Subcutaneous adipose tissue (tissue), 4 donors: ENCODE measurements around the gene ZCCHC4. TPM values are rescaled to one million over a fixed set of nuclear protein-coding genes. Genes with fewer than 3 reads are reported as not detected.

Experiments
- total RNA-seq, 4 donors: library from RNA; depleted of rRNA; stranded (reverse); fragments of >200 nt; gene quantifications; one replicate each; pipeline ENCODE4 v1.1.0, GENCODE V29; 2016
- TF ChIP-seq, protein P1 (sequence below): fragments of 450-650 bp; IDR thresholded peaks from one replicate; pipeline ENCODE4 v1.5.1; 2016; ENCODE audit warnings: low read depth, mild to moderate bottlenecking, control low read depth, antibody characterized with exemption, moderate library complexity

The ZCCHC4 gene
- total RNA-seq, 4 donors from 2014 or later, result 13.2 to 16.3 (median 15.0) TPM

- TF ChIP-seq, protein P1, sequence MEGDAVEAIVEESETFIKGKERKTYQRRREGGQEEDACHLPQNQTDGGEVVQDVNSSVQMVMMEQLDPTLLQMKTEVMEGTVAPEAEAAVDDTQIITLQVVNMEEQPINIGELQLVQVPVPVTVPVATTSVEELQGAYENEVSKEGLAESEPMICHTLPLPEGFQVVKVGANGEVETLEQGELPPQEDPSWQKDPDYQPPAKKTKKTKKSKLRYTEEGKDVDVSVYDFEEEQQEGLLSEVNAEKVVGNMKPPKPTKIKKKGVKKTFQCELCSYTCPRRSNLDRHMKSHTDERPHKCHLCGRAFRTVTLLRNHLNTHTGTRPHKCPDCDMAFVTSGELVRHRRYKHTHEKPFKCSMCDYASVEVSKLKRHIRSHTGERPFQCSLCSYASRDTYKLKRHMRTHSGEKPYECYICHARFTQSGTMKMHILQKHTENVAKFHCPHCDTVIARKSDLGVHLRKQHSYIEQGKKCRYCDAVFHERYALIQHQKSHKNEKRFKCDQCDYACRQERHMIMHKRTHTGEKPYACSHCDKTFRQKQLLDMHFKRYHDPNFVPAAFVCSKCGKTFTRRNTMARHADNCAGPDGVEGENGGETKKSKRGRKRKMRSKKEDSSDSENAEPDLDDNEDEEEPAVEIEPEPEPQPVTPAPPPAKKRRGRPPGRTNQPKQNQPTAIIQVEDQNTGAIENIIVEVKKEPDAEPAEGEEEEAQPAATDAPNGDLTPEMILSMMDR, result no peak
Measured at GRCh38 chr4:25321703-25322102, 9.1 kb downstream of the ZCCHC4 start.

GRCh38 chr4:25330335-25330734, 17.8 kb downstream of the ZCCHC4 start:
- TF ChIP-seq, protein P1, result no peak

DNA sequence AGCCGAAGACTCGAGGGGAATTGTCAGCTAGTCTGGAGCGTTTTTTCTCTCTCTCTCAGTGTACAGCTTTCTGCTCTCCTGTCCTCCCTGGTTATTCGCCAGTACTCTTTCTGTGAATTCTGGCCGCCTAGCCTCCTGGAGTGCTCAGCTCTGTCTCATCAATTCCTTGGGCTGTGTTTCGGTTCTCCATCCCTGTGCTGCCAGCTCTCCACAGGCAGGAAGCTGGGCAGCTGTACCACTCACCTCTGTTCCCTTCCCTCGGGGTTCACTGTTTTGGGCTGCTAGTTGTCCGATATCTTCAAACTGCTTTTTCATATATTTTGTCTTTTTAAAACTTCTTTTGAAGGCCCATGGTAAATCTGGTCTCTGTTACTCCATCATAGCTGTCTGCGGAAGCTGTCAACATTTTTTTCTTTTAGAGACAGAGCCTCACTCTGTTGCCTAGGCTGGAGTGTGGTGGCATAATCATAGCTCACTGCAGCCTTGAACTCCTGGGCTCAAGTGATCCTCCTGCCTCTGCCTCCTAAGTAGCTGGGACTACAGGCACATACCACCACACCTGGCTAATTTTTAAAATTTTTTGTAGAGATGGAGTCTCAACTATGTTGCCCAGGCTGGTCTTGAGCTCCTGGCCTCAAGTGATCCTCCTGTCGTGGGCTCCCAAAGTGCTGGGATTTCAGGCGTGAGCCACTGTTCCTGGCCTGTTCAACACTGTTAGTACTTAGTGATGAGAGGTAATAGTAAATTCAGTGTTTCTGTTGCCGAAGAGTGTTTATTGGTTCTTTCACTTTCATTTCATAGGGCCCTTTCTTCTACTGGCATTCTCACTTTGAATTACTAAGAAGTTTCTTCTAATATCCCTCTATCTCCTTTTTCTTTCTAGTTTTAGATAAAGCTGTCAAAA, 18.6 kb downstream of the ZCCHC4 start:
- TF ChIP-seq, protein P1, result no peak

DNA sequence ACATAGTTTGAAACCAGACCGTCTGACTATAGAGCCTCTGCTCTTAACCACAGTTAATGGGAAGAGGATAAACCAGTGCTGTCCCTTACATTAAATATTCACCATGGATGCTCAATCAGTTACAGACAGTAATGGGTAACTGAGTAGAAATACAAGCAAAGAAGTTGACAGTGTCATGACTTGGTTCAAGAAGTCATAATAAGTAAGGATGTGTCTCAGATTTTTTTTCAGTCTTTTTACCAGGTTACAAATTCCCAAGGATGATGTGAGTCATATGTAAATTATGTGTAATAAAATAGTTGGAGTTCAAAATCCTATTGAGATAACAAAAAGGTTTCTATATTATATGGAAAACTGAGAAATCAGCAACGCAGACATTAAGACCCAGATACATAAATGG, 31.1 kb downstream of the ZCCHC4 start:
- TF ChIP-seq, protein P1, result no peak

GRCh38 chr4:25345744-25346143, 33.2 kb downstream of the ZCCHC4 start:
- TF ChIP-seq, protein P1, result no peak

DNA sequence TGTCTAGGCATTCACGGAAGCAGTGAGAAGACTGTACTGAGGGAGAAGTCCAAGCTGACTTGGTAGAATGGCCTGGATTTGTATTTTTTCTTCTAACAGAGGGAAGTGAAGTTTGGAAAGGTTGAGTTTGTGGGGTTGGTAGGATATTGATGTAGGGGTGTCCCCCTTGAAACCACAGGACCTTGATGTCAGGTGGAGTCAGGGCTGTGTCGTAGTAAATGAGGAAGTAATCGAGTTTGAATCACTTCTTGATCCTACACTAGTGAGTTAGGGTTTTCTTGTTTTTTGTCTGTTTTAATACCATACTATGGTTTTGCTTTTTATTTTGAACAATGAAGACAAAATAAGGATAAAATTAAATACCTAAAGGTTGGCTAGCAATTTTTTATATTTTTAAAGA, 34.3 kb downstream of the ZCCHC4 start:
- TF ChIP-seq, protein P1, result no peak

- TF ChIP-seq, protein P1, result no peak
Measured at GRCh38 chr4:25347473-25347872, 34.9 kb downstream of the ZCCHC4 start.
